ENCODE measurements around the gene ASIC2. TPM values are rescaled to one million over a fixed set of nuclear protein-coding genes. Genes with fewer than 3 reads are reported as not detected.

Gene ASIC2
- total RNA-seq, 4 donors from 2014 or later = 0.80 to 1.8 (median 1.4) TPM; not detected in 1

DNA sequence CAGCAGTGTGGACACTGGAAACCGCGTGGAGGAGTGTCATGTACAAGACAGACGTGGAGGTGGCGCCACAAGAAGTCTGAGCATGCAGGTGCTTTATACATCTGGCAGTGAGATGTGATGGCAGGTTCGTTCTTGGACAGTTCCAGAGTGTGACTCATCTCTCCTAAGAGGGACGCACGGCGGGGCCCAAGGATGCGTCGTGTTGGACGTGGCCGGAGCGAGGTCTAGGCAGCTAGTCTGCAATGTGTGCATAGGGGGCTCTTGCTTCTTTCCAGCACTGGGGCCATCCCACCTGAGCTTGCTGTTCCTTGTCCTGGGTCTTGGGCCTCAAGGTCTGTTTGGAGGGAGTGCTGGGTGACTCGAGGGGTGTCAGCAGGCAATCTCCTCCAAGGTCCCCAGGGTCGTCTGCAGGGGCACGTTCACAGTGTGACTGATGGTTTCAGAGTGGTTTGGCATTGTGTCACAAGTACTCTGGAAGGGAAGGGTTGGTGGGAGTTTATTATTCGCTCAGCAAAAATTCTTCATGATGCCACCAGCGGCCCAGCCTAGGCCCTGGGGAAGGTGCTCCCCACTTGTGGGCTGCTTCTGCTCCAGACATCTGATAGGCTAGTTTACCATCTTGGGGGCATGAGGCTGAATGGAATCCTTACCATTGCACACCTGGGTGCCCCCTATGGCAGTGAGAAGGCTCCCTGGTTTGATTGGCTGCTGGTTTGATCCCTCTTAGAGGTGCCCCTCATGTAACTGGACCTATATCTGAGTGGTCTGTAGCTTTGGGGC lies 279.3 kb downstream of the ASIC2 start:
- TF ChIP-seq POLR2A (IDR thresholded peaks at IDR 0.05) (no peak), CTCF (IDR thresholded peaks at IDR 0.05) (no peak)
- Histone ChIP-seq H3K36me3 (no peaks in the 10 kb centered on the region), H3K4me3 (no peak overlapping the region), H3K9me3 (no peaks in the 10 kb centered on the region), H3K27me3 (no peaks in the 10 kb centered on the region), H3K27ac (no peak overlapping the region), H3K4me1 (no peaks in the 10 kb centered on the region)
- DNase-seq = peak in 1 of 3 donors; percentile 40

GRCh38 chr17:33012522-33013033 lies 280.5 kb downstream of the ASIC2 start:
- Histone ChIP-seq H3K36me3 (no peaks in the 10 kb centered on the region), H3K4me3 (no peak overlapping the region), H3K27me3 (no peaks in the 10 kb centered on the region), H3K27ac (no peak overlapping the region), H3K9me3 (no peaks in the 10 kb centered on the region), H3K4me1 (no peaks in the 10 kb centered on the region)
- peak in 1 of 3 donors; percentile 40 for DNase-seq
- TF ChIP-seq POLR2A (IDR thresholded peaks at IDR 0.05) = no peak
- no peak for TF ChIP-seq CTCF (IDR thresholded peaks at IDR 0.05)

DNA sequence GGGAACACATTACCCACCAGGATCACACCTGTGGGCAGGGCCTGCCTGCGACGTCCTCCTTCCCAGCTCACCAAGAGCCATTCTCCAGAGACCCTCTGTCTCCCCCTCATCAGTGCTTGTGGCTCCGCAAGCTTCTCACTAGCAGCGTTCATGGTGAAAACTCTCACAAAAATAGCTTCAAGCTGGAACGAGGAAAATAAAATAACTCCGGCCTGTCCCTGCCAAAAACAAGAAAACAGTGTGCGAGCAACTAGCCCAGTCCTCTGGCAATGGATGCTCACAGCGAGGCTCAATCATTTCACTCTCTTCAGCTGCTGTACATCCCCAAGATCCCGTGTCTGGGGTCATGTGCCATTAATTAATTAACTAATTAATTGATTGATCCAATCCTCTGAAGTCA lies 283.5 kb downstream of the ASIC2 start:
- peak in 1 of 3 donors; percentile 13 for DNase-seq

GRCh38 chr17:33007186-33007585 lies 285.9 kb downstream of the ASIC2 start:
- Histone ChIP-seq H3K36me3 (no peaks in the 10 kb centered on the region), H3K9me3 (no peaks in the 10 kb centered on the region), H3K27ac (no peak overlapping the region), H3K27me3 (no peaks in the 10 kb centered on the region), H3K4me1 (no peaks in the 10 kb centered on the region), H3K4me3 (no peak overlapping the region)
- DNase-seq = no peak
- TF ChIP-seq POLR2A (IDR thresholded peaks at IDR 0.05) = no peak
- TF ChIP-seq CTCF (IDR thresholded peaks at IDR 0.05) = no peak

More for the DNA sequence above, 283.5 kb downstream of the ASIC2 start:
- no peaks in the 10 kb centered on the region for H3K27me3 ChIP-seq
- H3K4me3 ChIP-seq = no peak overlapping the region
- H3K36me3 ChIP-seq = no peaks in the 10 kb centered on the region
- TF ChIP-seq POLR2A (IDR thresholded peaks at IDR 0.05) (no peak), CTCF (IDR thresholded peaks at IDR 0.05) (no peak)
- H3K9me3 ChIP-seq = no peaks in the 10 kb centered on the region
- no peak overlapping the region for H3K27ac ChIP-seq
- H3K4me1 ChIP-seq = no peaks in the 10 kb centered on the region

- no peaks in the 10 kb centered on the region for H3K36me3 ChIP-seq
- DNase-seq = no peak
- H3K27ac ChIP-seq = peak overlapping the region in 1 of 4 donors; percentile 25
- no peaks in the 10 kb centered on the region for H3K27me3 ChIP-seq
- TF ChIP-seq CTCF (IDR thresholded peaks at IDR 0.05) (no peak), POLR2A (IDR thresholded peaks at IDR 0.05) (no peak)
- H3K9me3 ChIP-seq = no peaks in the 10 kb centered on the region
- no peaks in the 10 kb centered on the region for H3K4me1 ChIP-seq
- H3K4me3 ChIP-seq = no peak overlapping the region
Measured at GRCh38 chr17:33002246-33002645, 290.8 kb downstream of the ASIC2 start.
